Stimulated activated naive CD8-positive, alpha-beta T cell treated with anti-CD3 and anti-CD28 coated beads, Interleukin-15, Interleukin-2, amounts not matched to agents 100 ng/mL and 50 ng/mL, for 24 hours (primary cell): ENCODE measurements around the gene SLC39A11.
"Not testable (repeated sequence)": the region's sequence is repeated elsewhere in the genome, so short reads cannot be mapped to it uniquely, and the experiment has no call there.

Experiments used
- H3K27ac Mint-ChIP-seq: one replicate; pipeline ENCODE4 v1.8.0; 2021; ENCODE audit warnings: mild to moderate bottlenecking, mixed read lengths
- H3K27me3 Mint-ChIP-seq: one replicate; pipeline ENCODE4 v1.8.0; 2021; ENCODE audit warnings: mixed read lengths
- H3K36me3 Mint-ChIP-seq: one replicate; pipeline ENCODE4 v1.8.0; 2021; ENCODE audit warnings: low read depth, mixed read lengths
- H3K4me1 Mint-ChIP-seq: one replicate; pipeline ENCODE4 v1.8.0; 2021; ENCODE audit warnings: low read depth, mixed read lengths
- H3K4me3 Mint-ChIP-seq: one replicate; pipeline ENCODE4 v1.8.0; 2021; ENCODE audit warnings: mild to moderate bottlenecking, mixed read lengths
- H3K9me3 Mint-ChIP-seq: one replicate; pipeline ENCODE4 v1.8.0; 2021; ENCODE audit warnings: mixed read lengths

Gene SLC39A11

DNA sequence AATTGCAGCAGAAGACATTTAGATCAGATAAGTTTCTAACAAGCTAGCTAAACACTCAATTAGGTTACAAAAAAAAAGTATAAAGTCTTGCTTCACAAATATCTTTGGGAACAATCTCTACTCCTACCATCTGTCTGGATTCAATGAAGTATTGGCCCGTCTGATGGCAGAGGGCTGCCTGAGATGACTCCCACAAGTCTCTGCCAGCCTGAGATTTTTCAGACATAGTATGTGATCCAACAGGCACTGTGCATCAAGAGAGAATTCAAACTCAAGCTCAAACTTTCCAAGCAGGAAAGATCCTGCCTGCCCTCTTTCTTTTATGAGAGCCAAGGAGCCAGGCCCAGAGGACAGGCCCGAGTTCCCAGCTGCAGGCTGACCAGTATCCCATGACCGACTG, 22.6 kb downstream of the SLC39A11 start:
- Mint-ChIP-seq H3K27ac (no peak overlapping the region), H3K4me3 (no peak overlapping the region), H3K9me3 (no peaks in the 10 kb centered on the region), H3K36me3 (peaks cover 45% of the 10 kb centered on the region), H3K27me3 (no peaks in the 10 kb centered on the region), H3K4me1 (no peaks in the 10 kb centered on the region)

DNA sequence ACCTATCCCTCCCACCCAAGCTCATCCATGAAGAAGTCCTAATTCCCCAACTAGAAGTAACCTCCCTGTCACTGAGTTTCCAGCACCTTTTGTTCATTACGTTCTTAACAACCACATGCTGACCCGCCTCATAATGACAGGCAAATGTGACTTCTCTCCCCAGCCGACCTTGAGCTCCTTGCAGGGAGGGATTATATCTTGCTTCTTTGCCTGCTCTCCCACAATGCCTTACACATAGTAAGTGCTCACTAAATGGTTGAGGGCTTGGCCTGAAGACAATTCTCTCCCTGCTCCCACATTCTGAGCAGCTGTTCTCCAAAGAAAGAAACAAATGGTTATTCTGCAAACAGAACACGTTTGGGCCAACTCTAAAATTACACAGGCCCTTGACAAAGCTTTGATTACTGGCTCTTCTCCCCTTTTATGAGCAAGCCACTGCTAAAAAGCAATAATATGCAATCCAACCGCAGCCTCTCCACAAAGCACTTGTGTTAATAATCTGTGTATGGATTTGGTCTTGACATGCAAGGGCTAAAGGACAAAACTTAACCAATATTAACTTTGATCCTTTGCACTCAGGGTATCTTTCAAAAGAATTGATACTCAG, 23.2 kb downstream of the SLC39A11 start:
- H3K9me3 Mint-ChIP-seq = no peaks in the 10 kb centered on the region
- peaks cover 41% of the 10 kb centered on the region for H3K36me3 Mint-ChIP-seq
- H3K4me3 Mint-ChIP-seq = no peak overlapping the region
- no peak overlapping the region for H3K27ac Mint-ChIP-seq
- H3K27me3 Mint-ChIP-seq = no peaks in the 10 kb centered on the region
- peaks cover 3% of the 10 kb centered on the region for H3K4me1 Mint-ChIP-seq

DNA sequence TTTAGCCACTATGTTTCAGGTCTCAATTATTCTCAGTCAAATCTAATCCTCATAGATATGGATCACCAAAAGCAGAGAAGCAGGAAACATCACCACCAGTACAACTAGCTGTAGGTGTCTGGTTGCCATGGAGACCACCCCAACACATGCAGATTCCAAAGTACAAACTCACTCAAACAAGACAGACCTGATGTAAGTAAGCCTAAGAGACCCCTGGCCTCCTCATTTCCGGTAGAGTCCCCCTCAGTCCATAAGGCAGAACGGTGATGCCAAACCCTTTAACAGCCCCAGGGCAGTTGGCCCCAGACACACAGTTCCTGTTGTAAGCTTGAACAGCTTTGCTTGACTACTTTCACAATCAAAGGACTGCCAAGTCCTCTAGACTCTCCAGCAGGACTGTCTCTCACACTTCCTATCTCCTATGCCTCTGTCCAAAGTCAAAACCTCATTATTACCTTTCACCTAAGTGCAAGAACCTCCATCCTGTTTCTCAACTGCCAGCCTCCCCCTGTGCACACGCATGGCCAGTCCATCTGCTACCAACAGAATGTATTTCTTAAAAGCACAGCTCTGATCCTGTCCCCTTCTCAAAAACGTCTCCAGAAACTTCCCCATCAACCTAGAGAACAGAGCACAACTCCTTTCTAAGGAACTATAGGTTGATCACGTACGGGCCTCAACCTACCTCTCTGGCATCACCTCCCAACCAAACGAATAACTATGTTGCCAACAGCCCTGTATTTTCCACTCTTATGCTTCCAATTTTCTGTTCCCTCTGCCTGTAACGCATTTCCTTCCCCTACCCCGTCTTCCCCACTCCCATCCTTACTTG, 23.9 kb downstream of the SLC39A11 start:
- Mint-ChIP-seq H3K9me3 (no peaks in the 10 kb centered on the region), H3K36me3 (peaks cover 38% of the 10 kb centered on the region), H3K27ac (no peak overlapping the region), H3K27me3 (no peaks in the 10 kb centered on the region), H3K4me1 (peaks cover 10% of the 10 kb centered on the region), H3K4me3 (no peak overlapping the region)

DNA sequence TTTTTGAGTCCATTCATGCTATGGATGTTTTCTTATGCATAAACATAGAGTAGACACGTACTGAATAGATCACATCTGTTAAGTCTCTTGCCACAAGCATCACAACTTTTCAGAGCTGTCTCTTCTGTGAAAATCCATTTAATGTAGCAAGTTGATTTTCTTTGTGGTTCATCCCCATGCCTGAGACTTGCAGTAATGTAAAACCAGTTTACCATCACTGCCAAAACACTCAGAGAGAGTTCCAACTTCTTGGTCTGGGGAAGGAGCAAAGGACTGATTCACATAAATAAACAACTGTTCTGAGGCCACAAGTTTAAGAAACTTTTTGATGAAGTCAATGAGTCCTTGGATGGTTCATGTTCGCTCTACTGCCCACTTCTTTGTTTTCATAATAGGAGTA, 24.8 kb downstream of the SLC39A11 start:
- H3K9me3 Mint-ChIP-seq, H3K27ac Mint-ChIP-seq, H3K27me3 Mint-ChIP-seq, H3K4me3 Mint-ChIP-seq: not testable (repeated sequence)
- Mint-ChIP-seq H3K4me1 (peaks cover 10% of the 10 kb centered on the region), H3K36me3 (peaks cover 38% of the 10 kb centered on the region)

DNA sequence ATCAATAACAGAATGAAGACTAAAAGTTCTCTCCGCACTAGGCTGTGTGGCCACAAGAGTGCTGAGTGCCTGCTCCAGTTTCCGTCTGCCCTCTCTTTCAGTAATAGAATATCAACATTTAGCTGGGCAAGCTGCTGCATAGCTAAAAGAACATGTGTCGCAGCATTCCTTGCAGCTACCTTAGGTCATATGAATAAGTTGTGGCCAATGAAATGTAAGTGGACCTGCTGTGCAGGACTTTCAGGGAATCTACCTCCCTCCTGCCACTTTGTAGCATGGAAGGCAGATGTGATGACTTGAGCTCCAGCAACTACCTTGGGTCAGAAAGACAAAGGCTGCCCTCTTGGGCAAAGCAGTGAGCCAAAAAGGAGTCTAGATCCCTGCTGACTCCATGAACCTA, 25.4 kb downstream of the SLC39A11 start:
- peaks cover 32% of the 10 kb centered on the region for H3K36me3 Mint-ChIP-seq
- H3K4me3 Mint-ChIP-seq = no peak overlapping the region
- H3K9me3 Mint-ChIP-seq = no peaks in the 10 kb centered on the region
- no peak overlapping the region for H3K27ac Mint-ChIP-seq
- H3K4me1 Mint-ChIP-seq = peaks cover 10% of the 10 kb centered on the region
- H3K27me3 Mint-ChIP-seq = no peaks in the 10 kb centered on the region

DNA sequence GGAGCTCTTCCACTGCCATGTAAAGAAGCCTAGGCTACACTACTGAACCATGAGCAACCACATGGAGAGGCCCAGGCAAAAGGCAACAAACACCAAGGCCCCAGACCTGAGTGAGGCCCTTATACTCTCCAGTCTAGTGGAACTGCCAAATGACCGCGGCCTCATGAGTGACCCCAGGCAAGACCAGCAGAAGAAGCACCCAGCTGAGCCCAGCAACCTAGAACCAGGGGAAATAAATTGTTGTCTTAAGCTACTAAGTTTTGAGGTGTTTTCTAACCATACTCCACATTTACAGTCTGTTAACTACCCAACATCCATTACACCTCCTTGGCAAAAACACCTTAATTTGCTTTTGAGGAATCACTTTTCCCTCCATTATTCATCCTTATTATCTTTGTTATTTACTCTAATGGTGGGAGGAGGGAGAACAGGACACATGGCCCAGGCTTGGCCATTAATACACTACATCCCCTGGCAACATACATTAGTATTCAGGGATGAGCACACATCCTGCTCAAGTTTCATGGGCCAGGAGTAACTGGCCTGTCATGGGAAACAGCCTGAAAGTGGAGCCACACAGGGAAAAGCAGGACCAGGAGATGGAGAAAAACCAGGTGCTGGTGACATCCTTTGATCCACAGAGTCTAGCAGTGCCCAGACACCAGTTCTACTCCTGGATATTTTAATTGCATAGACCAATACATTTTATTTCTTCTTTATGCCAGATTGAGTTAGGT, 26.2 kb downstream of the SLC39A11 start:
- H3K9me3 Mint-ChIP-seq = no peaks in the 10 kb centered on the region
- H3K4me1 Mint-ChIP-seq = peaks cover 10% of the 10 kb centered on the region
- no peak overlapping the region for H3K27ac Mint-ChIP-seq
- peaks cover 26% of the 10 kb centered on the region for H3K36me3 Mint-ChIP-seq
- H3K4me3 Mint-ChIP-seq = no peak overlapping the region
- no peaks in the 10 kb centered on the region for H3K27me3 Mint-ChIP-seq

DNA sequence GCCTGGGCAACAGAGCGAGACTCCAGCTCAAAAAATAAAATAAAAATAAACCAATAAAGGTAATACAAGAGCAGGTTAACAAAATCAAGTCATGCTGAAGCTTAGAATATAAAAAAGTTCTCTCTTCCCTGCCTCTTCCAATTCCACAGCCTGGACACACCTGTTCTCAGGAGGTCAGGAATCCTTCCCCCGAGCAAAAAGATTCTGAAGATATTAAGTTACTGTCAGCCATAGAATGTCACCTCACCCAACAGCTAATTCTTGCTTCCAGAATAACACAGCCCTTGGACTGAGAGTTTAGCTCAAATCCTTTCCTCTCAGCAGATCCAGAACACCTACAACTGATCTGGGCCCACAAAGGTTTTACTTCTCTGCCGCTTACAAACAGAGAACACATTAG, 27.1 kb downstream of the SLC39A11 start:
- Mint-ChIP-seq H3K4me3 (no peak overlapping the region), H3K36me3 (peaks cover 19% of the 10 kb centered on the region), H3K27me3 (no peaks in the 10 kb centered on the region), H3K27ac (no peak overlapping the region), H3K4me1 (peaks cover 10% of the 10 kb centered on the region), H3K9me3 (no peaks in the 10 kb centered on the region)

DNA sequence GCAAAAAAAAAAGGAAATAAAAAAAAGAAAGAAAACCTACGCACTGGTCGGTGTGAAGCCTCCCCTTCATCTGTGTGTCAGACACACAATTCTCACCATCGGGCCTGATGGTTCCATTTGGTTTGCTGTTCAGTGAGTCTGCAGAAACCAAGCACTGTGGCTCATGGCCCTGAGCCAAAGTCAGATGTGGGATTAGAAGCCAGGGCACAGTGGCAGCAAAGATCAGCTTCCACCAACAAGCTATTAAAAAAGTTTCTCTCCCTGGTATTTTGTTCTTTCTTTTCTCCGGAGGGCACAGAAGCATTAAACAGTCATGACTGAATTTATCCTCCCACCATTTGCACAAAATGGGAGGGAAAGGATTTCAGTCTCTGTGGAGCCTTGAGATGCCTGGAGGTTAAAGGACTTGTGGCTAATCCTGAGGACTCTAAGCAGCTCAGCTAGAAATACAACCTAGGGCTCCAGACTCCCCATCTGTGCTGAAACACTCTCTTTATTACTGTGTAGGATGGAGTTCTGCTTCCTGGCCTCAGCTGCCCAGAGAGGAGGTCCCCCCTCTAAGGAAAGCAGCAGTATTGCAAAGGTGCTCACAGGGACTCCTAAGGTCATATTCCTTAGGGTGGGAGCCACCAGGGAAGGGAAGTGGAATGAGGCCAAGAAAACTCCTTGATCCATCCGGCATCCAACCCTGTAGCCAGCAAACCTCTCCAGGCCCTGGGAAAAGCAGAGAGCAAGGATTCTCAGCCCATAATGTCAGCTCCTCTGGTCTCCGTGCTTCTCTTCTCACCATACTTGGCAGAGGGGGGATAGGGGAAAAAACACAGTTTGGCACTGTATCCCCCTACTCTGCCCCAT, 28.2 kb downstream of the SLC39A11 start:
- H3K4me3 Mint-ChIP-seq = no peak overlapping the region
- no peaks in the 10 kb centered on the region for H3K9me3 Mint-ChIP-seq
- H3K27me3 Mint-ChIP-seq = no peaks in the 10 kb centered on the region
- peaks cover 19% of the 10 kb centered on the region for H3K36me3 Mint-ChIP-seq
- peaks cover 10% of the 10 kb centered on the region for H3K4me1 Mint-ChIP-seq
- H3K27ac Mint-ChIP-seq = no peak overlapping the region

DNA sequence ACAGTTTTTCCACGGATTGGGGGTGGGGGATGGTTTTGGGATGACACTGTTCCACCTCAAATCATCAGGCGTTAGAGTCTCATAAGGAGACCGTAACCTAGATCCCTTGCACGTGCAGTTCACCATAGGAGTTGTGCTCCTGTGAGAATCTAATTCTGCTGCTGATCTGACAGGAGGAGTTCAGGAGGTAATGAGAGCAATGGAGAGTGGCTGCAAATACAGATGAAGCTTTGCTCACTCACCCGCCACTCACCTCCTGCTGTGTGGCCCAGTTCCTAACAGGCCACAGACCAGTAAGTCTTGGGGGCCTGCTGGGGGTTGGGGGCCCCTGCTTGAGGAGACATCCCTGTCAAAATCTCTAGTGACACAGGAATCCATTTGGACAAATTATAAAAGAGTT, 29.8 kb downstream of the SLC39A11 start:
- Mint-ChIP-seq H3K27me3 (no peaks in the 10 kb centered on the region), H3K4me1 (peaks cover 10% of the 10 kb centered on the region), H3K9me3 (no peaks in the 10 kb centered on the region)

DNA sequence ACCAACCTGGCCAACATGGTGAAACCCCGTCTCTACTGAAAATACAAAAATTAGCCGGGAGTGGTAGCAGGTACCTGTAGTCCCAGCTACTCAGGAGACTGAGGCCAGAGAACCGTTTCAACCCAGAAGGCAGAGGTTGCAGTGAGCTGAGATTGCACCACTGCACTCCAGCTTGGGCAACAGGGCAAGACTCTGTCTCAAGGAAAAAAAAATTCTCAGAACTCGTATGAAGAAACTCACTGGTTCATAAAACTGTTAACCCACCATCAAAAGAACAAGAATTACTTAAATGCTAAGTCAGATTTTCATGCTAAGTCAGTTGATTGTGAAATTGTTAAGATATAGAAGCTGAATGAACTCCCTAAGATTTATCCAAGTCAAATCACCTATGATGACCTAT, 31.3 kb downstream of the SLC39A11 start:
- H3K27me3 Mint-ChIP-seq = no peaks in the 10 kb centered on the region
- no peaks in the 10 kb centered on the region for H3K36me3 Mint-ChIP-seq
- H3K4me1 Mint-ChIP-seq = peaks cover 10% of the 10 kb centered on the region
- H3K27ac Mint-ChIP-seq = no peak overlapping the region
- no peaks in the 10 kb centered on the region for H3K9me3 Mint-ChIP-seq
- H3K4me3 Mint-ChIP-seq = no peak overlapping the region

More for the DNA sequence above, 29.8 kb downstream of the SLC39A11 start:
- Mint-ChIP-seq H3K4me3 (no peak overlapping the region), H3K36me3 (peaks cover 10% of the 10 kb centered on the region), H3K27ac (no peak overlapping the region)

DNA sequence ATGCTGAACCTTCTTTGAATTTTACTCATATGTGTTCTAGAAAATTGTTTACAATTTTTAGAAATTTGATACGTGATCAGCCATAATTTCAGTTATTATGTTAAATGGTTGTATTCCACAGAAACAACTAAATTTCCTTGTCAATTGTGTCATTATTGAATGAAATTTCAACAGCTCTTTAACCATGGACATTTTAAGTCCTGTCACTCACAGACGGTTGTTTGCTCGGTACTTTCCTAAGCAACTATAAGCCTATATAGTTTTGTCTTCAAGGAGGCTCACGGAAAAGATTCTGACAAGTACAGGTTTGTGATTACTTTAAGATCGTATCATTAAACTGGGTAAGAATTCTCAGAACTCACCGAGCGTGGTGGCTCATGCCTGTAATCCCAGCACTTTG, 31.8 kb downstream of the SLC39A11 start:
- H3K27me3 Mint-ChIP-seq = no peaks in the 10 kb centered on the region
- no peaks in the 10 kb centered on the region for H3K36me3 Mint-ChIP-seq
- H3K9me3 Mint-ChIP-seq = no peaks in the 10 kb centered on the region
- peaks cover 10% of the 10 kb centered on the region for H3K4me1 Mint-ChIP-seq
- H3K27ac Mint-ChIP-seq = no peak overlapping the region
- H3K4me3 Mint-ChIP-seq = no peak overlapping the region

DNA sequence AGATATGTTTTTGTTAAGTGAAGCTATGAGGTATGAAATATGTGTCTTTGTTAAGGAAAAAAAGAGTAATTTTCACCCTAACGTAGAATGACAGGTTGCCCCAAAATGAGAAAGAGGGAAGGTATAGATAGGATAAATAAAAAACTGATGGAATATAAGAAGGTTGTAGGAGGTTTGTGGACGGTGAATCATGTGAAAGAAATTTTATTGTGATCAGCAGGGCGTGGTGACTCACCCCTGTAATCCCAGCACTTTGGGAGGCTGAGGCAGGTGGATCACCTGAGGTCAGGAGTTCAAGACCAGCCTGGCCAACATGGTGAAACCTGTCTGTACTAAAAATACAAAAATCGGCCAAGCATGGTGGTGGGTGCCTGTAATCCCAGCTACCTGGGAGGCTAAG, 32.8 kb downstream of the SLC39A11 start:
- not testable (repeated sequence) for H3K27ac Mint-ChIP-seq, H3K36me3 Mint-ChIP-seq, H3K9me3 Mint-ChIP-seq, H3K27me3 Mint-ChIP-seq, H3K4me3 Mint-ChIP-seq
- peaks cover 10% of the 10 kb centered on the region for H3K4me1 Mint-ChIP-seq

DNA sequence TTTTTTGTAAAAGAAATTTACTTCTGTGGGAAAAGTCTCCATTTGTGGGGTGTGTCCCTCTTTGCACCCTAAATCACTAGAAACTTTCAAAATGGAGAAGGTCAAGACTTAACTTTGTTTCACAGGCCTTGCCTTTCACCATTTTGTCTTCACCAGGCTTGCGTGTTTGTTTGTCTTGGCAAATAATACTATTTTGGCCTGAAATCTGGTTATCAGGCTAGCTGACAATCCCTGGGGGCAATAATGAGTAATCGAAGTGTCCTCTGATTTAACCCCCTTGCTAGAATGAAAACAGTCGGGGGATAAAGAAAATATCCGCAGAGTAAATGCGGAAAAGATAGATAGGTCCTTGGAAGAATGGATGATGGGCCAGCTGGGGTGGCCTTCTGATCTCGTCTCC, 34.5 kb downstream of the SLC39A11 start:
- H3K36me3 Mint-ChIP-seq = no peaks in the 10 kb centered on the region

DNA sequence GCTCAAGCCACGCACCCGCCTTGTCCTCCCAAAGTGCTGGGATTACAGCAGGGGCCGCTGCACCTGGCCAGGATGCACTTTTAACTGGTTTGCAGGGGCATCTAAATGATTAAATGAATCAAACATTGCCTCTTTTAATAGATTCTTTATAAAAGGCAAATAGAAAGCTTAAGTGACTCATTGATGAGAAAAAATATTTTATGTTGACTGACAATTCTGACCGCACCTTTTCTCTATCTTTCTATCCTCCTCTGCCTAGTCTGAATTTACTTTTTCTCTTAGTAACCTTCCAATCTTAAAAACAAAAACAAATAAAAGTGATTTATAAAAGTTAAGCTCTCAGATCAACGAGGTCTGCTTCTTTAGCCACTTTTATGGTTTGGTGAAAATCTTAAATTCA, 35.3 kb downstream of the SLC39A11 start:
- H3K27ac Mint-ChIP-seq = no peak overlapping the region
- H3K27me3 Mint-ChIP-seq = no peaks in the 10 kb centered on the region
- no peak overlapping the region for H3K4me3 Mint-ChIP-seq
- H3K4me1 Mint-ChIP-seq = no peaks in the 10 kb centered on the region
- H3K36me3 Mint-ChIP-seq = no peaks in the 10 kb centered on the region
- no peaks in the 10 kb centered on the region for H3K9me3 Mint-ChIP-seq

More for the DNA sequence above, 34.5 kb downstream of the SLC39A11 start:
- Mint-ChIP-seq H3K4me3 (no peak overlapping the region), H3K9me3 (no peaks in the 10 kb centered on the region), H3K27ac (no peak overlapping the region), H3K27me3 (no peaks in the 10 kb centered on the region), H3K4me1 (no peaks in the 10 kb centered on the region)
